ENCODE data around the gene RYR1. TPM values are rescaled to one million over a fixed set of nuclear protein-coding genes. Genes with fewer than 3 reads are reported as not detected.

The RYR1 gene
- total and polyA plus RNA-seq, 7 donors: under 0.01 to 4.1 (median 0.85) TPM

DNA sequence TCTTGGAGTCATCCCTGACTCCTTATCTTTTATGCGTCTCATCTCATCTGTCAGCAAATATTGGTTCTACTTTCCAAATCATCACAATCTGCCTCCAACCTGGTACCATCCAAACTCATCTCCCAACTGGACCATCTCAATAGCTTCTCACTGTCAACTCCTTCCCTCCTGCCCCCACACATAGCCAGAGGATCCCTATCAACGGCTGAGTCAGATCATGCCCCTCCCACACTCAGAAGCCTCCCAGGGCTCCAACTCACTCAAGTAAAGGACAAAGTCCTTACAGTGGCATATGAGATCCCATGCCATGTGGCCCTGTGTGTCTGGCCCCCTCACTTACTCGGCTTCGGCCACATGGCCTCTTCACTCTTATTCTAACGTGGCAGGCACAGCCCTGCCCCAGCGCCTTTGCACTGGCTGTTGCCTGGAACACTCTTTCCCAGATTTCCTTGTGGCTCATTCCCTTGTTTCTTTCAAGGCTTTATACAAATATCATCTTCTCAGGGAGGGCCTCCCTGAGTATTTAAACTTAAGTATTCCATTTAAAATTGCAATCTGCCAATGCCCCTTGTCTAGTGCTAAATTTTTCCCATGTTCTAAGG is 40.7 kb upstream of the RYR1 start:
- no peak for DNase-seq
- Histone ChIP-seq H3K27ac (no peak overlapping the region), H3K9me3 (no peaks in the 10 kb centered on the region), H3K4me1 (peaks cover 0 to 19% (median 17%) of the 10 kb centered on the region in 4 donors), H3K4me3 (no peak overlapping the region), H3K27me3 (peaks cover 11 to 79% (median 44%) of the 10 kb centered on the region in 3 donors), H3K36me3 (no peaks in the 10 kb centered on the region)
- TF ChIP-seq EP300 (IDR thresholded peaks at IDR 0.05) (no peak), POLR2AphosphoS5 (IDR thresholded peaks at IDR 0.05) (no peak)
- TF ChIP-seq, protein P1, sequence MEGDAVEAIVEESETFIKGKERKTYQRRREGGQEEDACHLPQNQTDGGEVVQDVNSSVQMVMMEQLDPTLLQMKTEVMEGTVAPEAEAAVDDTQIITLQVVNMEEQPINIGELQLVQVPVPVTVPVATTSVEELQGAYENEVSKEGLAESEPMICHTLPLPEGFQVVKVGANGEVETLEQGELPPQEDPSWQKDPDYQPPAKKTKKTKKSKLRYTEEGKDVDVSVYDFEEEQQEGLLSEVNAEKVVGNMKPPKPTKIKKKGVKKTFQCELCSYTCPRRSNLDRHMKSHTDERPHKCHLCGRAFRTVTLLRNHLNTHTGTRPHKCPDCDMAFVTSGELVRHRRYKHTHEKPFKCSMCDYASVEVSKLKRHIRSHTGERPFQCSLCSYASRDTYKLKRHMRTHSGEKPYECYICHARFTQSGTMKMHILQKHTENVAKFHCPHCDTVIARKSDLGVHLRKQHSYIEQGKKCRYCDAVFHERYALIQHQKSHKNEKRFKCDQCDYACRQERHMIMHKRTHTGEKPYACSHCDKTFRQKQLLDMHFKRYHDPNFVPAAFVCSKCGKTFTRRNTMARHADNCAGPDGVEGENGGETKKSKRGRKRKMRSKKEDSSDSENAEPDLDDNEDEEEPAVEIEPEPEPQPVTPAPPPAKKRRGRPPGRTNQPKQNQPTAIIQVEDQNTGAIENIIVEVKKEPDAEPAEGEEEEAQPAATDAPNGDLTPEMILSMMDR (IDR thresholded peaks at IDR 0.05): no peak
- WGBS, 2 donors: 35 to 69% methylated on average over 6 of the region's 6 CpGs
- intact Hi-C loops (cut with DNase I): no loop called here

DNA sequence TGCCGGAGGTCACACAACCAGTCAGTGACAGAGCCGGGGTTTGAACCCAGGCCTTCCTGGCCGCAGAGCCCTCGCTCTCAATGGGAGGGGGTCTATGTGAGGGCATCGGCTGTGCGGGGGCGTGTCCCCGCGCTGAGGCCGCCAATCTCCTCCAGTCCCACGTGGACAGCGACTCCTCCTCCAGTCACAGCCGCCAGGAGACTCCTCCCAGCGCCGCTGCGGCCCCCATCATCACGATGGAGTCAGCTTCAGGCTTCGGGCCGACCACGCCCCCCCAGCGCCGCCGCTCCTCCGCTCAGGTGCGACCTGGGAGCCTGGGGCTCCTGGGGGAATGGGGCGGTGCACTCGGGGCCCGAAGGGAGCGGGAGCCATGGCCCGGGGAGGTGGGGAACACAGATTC is 39.0 kb upstream of the RYR1 start:
- H3K27me3 ChIP-seq: peaks cover 22 to 79% (median 46%) of the 10 kb centered on the region in 3 donors
- H3K9me3 ChIP-seq: no peaks in the 10 kb centered on the region
- no peak for DNase-seq
- no peak overlapping the region for H3K27ac ChIP-seq
- peaks cover 0 to 2% (median under 1%) of the 10 kb centered on the region in 4 donors for H3K4me1 ChIP-seq
- no peaks in the 10 kb centered on the region for H3K36me3 ChIP-seq
- H3K4me3 ChIP-seq: no peak overlapping the region
- TF ChIP-seq POLR2AphosphoS5 (IDR thresholded peaks at IDR 0.05) (no peak), EP300 (IDR thresholded peaks at IDR 0.05) (no peak), POLR2A (IDR thresholded peaks at IDR 0.05) (no peak)
- TF ChIP-seq, protein P1 (IDR thresholded peaks at IDR 0.05): no peak
- intact Hi-C loops (cut with DNase I): no loop called here
- 4 to 5% methylated on average over 30 of the region's 30 CpGs for WGBS, 2 donors

GRCh38 chr19:38395381-38396114 is 37.9 kb upstream of the RYR1 start:
- peaks cover 22 to 79% (median 57%) of the 10 kb centered on the region in 3 donors for H3K27me3 ChIP-seq
- no peaks in the 10 kb centered on the region for H3K9me3 ChIP-seq
- TF ChIP-seq, protein P1 (IDR thresholded peaks at IDR 0.05): no peak
- TF ChIP-seq EP300 (IDR thresholded peaks at IDR 0.05): no peak
- no peak for TF ChIP-seq POLR2A (IDR thresholded peaks at IDR 0.05)
- no peak for TF ChIP-seq POLR2AphosphoS5 (IDR thresholded peaks at IDR 0.05)
- whole genome bisulfite sequencing, 2 donors: 6% methylated on average over 86 of the region's 86 CpGs
- no peaks in the 10 kb centered on the region for H3K36me3 ChIP-seq
- intact Hi-C loops (cut with DNase I): no loop called here
- H3K4me1 ChIP-seq: no peaks in the 10 kb centered on the region
- DNase-seq: no peak
- H3K27ac ChIP-seq: no peak overlapping the region
- H3K4me3 ChIP-seq: no peak overlapping the region

DNA sequence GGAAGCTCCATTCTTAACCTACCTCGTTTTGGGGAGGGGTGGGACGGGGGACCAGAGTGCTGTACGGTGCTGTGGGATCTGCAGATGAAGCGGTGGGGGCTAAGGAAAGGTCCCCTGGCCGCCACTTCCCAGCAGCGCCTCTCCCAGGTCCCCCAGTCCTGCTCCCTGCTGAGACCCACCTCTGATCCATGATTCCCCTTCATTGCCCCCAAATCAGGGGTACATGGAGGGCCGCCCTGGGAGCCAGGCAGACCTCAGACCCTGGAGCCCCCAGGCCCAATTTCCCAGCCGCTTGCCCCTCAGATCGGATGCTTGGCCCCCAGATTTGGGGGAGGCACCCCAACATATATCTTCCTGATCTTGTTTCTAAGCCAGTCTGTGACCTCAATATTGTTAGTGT is 34.4 kb upstream of the RYR1 start:
- Histone ChIP-seq H3K36me3 (no peaks in the 10 kb centered on the region), H3K27ac (no peak overlapping the region), H3K27me3 (peaks cover 22 to 71% (median 61%) of the 10 kb centered on the region in 3 donors), H3K4me3 (no peak overlapping the region), H3K9me3 (no peaks in the 10 kb centered on the region), H3K4me1 (peaks cover 0 to 12% (median 6%) of the 10 kb centered on the region in 4 donors)
- intact Hi-C loops (cut with DNase I): no loop called here
- DNase-seq: no peak
- 63 to 65% methylated on average over 9 of the region's 9 CpGs for WGBS, 2 donors
- no peak for TF ChIP-seq POLR2AphosphoS5 (IDR thresholded peaks at IDR 0.05)

DNA sequence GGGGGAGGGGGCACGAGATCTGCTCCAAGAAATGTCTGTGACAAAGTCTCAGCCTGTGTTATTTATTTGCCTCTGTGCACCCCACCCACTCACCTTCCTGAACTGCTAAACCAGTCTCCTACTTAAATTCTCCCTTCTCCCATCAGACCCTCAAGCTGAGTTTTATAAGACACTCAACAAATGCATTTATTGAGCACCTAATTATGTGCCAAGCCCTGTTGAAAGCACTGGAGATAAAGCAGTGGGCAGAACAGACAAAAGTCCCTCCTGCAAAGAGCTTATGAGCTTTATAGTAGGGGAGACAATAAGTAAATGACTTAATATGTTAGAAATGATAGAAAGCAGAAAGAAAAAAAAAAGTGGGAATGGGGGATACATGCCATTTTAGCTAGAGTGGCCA is 34.0 kb upstream of the RYR1 start:
- peaks cover 22 to 67% (median 57%) of the 10 kb centered on the region in 3 donors for H3K27me3 ChIP-seq
- no peaks in the 10 kb centered on the region for H3K9me3 ChIP-seq
- no peak overlapping the region for H3K4me3 ChIP-seq
- WGBS, 2 donors: 66 to 79% methylated on average over 1 of the region's 1 CpG
- DNase-seq: no peak
- peaks cover 0 to 15% (median 7%) of the 10 kb centered on the region in 4 donors for H3K4me1 ChIP-seq
- no peak overlapping the region for H3K27ac ChIP-seq
- intact Hi-C loops (cut with DNase I): no loop called here
- TF ChIP-seq EP300 (IDR thresholded peaks at IDR 0.05) (no peak), POLR2A (IDR thresholded peaks at IDR 0.05) (no peak), POLR2AphosphoS5 (IDR thresholded peaks at IDR 0.05) (no peak)
- TF ChIP-seq, protein P1 (IDR thresholded peaks at IDR 0.05): no peak
- no peaks in the 10 kb centered on the region for H3K36me3 ChIP-seq
